Effector CD8-positive, alpha-beta T cell (primary cell): ENCODE measurements around the gene NAT8L.

Experiments
- DNase-seq: peaks from one replicate; lab custom pipeline; 2025; lab: John Stamatoyannopoulos, UW

Gene NAT8L

DNA sequence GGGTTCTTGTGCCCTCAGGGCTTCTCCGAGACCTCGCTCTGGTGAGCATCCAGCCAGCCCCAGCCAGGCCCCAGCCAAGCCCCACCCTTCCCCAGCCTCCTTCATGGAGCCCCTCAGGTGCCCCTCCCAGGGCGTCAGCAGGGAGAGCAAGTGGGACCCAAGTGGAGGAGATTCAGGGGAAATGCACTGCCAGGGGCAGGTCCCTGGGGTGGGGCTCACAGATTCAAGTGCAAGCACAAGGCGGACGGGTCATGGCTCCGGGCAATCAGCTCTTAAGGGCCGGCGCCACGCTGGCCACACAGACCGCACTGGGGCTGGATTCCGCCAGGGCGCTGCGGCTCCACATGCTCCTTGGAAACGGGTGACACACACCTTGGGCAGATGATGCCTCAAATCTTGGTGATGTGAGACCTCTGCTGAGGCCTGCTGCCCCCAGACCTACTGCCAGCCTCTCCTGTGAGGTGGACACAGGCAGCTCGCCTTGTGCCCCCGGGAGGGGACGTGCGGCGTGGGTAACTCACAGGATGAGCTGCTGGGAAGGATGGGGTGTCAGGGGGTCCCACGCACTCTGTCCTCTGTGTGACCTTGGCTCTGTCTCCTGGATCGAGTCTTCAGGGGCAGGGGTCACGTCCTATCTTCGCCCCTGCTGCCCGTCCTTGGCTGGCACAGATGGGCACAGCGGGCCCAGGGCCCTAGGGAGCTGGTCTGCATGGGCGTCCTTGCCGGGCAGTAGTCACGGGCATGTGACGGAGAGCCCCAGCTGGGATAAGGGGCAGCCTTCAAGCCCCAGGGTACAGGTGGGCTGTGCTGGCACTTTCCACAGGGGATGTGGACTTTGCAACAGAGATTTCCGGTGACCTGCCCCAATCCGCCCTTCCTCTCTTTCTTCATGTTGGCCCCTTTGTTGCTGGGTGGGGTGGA is 17.1 kb downstream of the NAT8L start:
- DNase-seq: no peak

DNA sequence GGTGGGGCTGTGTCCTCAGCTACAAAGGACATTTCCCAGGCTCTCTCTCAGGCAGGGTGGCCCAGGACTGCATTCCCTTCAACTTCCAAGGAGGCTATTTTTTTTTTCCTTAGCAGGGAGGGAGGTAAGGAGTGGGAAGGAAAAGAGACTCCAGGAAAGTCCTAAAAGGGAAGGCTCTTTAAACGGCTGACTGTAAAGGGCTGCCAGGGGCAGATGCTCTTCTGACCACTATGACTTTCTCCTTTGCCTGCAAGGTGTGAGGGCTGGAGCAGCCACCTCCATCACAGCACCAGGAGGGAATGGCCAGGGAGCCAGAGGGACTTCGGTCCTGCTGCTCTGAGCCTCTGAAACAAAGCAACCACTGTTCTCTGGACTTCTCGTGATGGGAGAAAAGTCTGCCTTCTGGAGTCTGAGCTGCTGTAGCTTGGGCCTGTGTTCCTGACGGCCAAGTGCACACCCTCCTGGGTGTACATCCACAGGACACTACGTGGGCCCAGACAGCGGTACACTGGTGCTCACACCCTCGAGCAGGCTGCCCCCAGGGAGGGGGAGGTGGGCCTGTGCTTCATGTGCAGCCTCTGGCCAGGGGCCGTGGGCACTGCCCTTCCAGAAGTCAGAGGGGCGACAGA is 17.9 kb downstream of the NAT8L start:
- no peak for DNase-seq

DNA sequence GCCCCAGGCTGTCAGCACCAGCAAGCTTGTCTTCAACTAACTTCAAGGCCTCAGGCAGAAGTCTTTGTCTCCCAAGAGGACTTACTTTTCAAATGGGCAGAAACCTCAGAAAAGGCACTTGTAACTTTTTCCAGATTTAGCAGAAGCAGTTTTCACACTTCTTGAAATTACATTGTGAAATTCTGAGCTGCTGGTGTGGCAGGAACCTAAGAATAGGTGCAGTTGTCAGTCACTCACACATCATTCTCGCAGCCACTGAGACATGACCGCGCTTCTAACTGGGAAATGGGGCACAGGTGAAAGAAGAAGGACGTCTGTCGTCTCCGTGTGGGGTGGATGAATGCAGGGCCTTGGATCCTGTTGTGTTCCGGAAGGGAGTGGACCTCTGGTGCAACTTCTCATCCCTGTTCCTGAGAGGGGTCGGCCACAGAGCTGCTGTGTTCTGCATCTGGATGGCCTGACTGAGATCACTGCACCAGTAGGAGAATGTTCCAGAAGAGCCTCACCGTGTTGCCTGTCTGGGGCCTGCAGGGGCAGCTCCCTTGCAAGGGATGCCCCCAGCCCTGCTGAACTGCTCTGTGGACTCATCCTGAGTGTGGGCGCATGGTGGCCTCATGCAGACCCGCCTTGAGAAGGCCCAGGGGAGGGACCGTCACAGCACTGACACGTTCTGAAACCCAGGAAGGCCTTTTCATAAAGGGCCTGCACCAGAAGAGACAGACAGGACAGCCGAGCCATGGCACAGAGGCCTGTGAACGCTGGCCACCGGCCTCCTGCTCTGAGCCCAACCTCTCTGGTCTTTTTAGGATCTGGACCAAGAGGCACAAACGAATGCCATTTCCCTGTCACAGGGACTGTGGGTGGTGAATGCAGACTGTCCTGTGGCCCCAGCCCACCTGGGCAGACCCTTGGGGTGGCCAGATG is 18.7 kb downstream of the NAT8L start:
- no peak for DNase-seq

DNA sequence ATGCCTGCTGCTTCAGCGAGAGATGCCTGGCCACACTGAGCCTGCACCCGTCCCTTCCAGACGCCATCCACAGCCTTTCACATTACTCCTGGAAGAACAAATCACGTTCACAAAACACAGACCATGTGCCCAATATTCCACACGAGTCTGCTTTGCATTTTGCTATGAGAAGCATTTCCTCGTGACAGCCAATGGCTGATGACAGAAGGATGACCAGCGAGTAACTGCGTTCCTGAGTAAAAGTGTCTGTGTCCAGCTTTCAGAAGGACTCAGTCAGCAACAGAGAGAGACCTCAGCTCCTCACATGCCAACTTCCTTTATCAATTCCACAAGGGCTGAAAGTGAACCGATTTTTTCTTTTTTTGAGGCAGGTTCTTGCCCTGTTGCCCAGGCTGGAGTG is 19.5 kb downstream of the NAT8L start:
- DNase-seq: no peak

DNA sequence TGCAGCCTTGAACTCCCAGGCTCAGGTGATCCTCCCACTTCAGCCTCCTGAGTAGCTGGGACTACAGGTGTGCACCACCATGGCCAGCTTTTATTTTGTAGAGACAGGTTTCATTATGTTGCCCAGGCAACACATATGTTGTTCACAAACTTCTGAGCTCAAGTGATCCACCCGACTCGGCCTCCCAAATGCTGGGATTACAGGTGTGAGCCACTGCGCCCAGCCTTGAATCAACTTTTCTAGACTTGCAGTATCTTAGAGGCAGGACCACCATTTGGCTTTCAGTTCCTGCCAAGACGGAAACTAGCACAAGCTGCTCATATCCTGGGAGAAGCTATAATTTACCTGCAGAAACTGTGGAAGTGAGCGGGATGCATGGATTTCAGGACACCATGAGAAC is 19.9 kb downstream of the NAT8L start:
- DNase-seq: no peak

DNA sequence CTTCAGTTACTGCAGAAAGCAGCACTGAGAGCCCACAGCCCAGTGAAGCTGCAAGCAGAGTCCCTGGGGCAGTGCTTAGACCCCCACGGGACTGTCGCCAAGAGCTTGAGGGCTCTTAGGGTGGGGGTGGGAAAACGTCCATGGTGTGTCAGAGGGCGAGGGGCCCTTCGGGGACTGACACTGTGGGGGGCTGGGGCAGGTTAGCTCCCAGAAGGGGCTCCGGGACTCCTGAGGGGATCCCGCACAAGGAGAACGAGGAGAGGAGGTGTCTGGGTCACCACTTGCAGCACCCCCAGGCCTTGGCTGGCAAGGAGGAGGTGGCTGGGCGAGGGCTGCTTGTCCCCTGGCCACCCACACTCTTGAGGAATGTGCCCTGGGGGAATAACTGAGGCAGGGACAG is 20.8 kb downstream of the NAT8L start:
- no peak for DNase-seq

DNA sequence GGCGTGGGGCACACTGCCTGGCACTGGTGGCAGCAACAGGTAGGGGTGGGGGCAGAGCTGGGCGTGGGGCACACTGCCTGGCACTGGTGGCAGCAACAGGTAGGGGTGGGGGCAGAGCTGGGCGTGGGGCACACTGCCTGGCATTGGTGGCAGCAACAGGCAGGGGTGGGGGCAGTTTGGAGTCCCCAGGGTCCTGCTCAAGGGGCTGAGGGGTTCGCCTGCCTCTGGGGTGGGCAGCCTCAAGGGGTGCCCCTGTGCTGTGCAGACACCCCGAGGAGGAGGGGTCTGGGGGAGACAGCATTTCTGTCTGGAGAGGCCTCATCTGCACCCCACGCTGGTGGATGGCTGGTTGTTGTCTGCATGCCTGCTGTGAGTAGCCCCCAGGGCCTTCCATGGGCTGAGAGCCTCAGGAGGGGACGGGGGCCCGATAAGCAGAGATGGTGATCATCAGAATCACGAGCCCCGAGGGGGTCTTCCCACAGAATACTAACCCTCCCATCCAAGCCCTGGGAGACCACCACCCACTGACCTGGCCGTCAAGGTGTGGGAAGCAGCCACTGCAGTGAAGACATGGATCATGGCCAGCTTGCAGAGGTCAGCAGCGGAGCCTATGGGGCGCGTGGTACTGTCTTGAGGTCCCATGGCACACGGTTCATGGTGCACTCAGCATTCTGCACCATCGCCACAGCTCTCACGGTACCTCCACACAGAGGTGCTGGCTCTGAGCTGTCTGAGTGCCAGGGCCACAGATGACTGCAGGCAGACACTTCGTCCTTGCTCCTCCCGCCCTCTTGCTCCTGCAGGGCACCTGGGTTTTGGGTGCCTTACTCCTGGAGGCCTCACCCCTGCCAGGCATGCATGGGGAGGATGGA is 21.5 kb downstream of the NAT8L start:
- no peak for DNase-seq

DNA sequence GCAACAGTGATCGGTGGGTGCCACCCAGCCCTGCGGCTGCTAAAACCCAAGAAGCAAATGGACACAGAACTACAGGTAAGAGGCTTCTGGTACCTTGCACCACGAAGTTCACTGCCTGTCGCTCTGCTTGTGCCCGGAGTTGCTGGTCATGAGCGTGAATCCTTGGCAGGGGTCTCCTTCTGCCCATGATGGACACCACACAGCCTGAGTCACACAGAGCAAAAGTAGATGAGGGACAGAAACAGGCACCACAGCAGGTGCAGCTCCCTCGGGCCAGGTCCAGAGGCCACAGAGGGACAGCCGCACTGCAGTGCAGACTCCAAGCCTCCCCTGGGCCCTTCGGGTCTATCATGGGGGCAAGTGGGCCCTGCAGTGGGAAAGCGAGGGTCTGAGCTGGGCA is 22.4 kb downstream of the NAT8L start:
- DNase-seq: no peak

DNA sequence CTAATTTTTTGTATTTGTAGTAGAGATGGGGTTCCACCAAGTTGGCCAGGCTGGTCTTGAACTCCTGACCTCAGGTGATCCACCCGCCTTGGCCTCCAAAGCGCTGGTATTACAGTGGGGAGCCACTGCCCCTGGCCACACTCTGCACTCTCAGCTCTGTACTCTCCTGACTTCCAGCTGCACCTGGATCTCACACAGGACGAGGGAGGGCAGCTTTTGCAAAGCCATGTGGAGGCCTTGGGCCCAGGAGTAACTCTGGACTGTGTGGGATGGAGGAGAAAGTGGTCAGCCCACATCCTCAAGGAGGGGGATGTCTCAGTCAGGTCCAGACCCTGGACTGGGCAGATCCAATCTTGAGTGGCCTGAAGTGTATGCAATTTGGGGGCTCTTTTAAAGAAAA is 23.0 kb downstream of the NAT8L start:
- no peak for DNase-seq

DNA sequence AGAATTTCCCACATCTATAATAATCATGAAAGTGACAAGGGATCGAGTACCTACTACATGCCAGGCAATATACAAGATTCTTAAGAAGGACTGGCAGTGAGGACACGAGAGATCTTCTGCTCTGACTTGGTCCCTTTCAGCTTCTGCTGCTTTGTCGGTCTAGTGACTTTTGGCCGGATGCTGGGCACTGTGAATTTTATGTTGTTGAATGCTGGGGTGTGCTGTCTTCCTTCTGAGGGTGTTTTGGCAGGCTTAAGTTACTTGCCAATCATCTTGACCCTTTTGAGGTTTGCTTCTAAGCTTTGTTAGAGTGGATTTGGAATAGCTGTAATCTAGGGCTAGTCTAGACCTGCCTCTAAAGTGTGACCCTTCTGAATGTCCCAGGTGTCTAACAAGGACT is 23.5 kb downstream of the NAT8L start:
- DNase-seq: no peak

DNA sequence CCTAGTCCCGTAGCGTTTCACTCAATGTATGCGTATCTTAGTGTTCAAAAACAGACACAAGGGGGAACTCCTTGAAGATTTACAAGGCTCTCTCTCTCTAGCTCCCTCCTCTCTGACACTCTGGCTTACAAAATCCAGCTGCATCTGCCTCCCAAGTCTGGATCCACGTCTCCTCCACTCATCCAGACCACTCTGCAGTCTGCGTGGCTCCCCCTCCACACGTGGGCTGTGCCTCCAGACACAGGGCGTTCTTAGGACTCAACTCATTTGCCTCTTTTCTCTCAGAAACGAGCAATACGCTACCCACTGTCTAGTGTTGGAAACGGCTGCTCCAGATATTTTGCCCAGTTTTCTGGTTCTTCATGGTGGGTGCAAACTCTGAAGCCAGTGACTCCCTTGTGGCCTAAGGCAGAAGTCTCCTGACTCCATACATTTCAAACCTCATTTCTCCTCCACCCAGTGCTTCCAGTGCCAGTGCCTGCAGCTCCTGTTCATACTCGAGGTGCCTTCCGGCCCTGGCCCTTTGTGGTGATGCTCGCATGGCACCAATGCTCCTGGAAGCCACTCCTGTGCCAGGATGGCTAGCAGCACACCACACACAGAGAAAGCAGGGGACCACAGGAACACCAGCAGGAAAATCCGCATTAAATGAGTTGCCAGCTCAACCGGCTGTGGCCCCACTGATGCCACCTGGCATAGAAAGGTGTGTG is 24.1 kb downstream of the NAT8L start:
- DNase-seq: no peak

DNA sequence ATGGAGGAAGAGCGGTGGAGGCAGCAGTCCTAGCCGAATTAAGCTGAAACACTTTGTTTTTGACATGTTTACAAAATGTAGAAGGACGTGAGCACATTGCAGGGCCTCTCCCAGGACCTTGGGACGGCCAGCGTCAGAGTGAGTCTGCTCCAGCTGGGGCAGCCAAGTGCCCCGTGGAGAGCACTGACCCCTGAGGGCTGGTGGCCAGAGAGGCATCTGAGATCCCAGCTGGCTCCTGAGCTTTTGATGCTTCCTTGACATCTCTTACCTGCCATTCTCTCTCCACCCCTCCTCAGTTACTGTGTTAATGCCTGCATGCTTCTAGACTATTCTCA is 24.7 kb downstream of the NAT8L start:
- DNase-seq: no peak

DNA sequence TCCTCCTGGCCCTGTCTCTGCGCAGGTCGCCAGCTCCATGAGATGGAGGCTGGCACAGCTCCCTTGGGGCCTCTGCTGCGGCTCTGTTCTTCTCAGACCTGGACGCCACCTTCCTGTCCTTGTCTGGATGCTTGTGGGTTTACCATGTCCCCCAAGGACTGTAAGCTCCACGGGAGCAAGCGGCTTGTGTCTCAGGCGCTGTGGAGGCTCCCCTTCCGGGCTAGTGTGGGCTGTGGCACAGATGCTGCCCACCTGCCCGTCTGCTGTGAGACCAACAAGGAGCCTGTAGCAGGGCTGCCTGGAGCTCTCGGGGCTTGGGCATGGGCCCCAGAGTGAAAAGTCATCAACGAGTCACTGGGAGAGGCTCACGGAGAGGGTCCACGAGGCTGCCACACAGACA is 25.2 kb downstream of the NAT8L start:
- no peak for DNase-seq

DNA sequence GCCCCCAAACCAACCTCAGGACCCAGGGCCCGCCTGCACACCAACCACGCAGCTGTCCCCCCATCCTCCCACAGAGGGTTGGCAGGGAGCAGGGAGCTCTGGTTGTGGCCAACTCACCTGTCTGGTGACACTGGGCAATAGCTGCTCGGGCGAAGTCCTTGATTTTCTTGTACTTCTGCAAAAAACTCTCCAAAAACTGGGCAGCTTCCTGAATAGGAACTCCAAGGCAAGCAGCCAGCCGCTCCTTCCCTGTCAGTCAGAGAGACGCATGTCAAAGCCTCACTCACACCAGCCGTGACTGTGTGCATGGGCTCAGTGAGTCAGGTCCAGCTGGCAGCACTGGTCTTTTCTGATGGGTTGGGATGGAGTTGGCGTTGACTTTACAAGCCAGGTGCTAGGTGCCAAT is 26.4 kb downstream of the NAT8L start:
- DNase-seq: no peak

DNA sequence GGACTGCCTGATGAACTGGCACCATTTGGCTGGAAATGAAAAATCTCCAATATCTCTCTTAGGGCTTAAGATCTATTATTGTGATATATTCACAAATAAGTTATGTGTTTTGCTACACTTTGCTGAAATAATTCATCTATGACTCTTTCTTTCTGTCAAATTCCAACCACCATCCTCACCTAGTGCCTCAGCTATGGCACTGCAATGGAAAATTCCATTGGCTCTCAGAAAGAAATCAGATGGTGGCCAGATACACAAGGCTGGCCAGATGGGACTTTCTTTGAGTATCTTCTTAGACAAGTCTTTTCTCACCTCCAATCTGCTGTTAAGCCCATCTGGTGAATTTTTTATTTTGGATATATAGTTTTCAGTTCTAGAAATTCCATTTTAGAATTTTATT is 28.0 kb downstream of the NAT8L start:
- DNase-seq: no peak

DNA sequence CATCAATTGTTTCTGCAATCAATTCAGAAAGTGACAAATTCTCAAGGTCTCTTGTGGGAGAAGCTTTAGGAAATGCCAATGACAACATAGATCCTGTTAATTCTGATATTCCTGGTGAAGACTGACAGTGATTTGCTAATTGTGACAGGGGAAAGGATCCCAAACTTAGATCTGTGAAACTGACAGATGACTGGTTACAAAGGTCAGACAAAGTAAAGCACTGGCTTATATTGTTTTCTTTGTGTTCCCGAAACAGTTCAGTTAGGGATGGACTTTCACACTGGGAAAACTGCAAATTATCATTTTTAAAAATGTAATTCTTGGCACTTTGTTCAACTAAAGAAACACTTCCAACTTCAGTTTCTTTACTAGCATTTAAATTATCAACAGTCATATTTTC is 30.1 kb downstream of the NAT8L start:
- DNase-seq: no peak

DNA sequence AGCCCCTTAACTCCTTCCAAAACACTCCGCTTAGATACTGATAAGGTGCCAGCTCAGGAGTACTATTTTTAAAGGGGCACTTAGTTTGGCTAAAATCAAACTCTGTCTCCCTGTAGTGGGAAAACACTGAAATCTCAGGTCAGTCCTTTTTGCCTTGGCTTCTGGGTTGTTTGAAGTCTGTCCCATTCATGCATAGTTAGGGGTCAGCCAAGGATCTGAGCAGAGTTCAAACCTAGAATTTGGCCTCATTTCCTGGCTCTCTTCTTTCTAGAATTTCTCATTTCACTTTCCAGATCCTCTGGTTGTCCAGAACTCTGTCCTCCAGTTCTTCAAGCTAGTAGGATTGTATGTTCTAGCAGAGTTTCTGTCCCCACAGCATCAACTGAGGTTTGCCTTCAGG is 31.5 kb downstream of the NAT8L start:
- DNase-seq: no peak

DNA sequence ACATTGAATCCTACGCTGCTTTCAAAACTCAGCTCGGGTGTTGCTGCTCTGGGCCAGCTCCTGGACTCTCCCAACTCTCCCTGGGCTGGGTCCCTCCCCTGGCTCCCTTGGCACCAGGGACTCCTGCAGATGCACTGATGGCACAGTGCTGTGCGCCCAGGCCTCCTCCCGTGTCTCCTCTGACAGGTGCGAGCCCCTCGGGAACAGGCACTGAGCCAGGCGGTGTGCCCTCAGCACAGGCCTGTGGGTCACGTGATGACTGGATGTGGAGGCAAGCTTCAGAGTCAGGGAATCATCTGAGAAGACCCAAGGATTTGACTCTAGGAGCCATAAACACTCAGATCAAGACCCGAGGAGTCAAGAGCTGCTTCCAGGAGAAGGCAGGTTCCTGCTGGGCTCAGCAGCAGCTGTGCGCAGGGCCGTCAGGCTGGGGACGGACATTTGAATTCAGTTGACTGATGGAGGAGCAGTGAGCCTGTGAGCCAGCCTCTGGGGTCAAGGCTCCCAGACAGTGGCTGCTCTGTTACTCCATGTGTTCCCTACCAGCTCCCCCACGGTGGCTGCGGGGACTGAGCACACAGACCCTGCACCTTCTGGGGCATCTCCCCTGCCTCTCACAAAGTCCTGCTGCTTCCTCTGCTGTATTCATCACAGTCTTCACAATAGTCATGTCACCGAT is 33.0 kb downstream of the NAT8L start:
- no peak for DNase-seq

DNA sequence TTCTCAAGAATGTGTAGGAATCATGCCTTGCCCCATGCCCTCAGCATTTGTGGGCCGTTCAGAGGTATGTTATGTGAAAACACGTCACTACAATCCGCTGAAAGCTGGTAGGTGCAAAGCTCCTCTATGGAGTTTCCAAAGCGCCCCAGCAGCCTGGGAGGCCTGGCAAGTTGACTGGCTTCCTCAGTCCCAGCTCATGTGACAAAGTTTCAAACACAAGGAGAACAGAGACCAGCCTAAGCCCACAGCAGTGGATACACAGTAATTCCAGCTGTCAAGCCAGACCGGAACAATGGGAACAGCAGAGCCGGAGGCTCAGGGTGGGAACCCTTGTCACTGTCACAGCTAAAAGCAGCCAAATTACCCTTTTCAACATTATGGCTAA is 33.5 kb downstream of the NAT8L start:
- no peak for DNase-seq

DNA sequence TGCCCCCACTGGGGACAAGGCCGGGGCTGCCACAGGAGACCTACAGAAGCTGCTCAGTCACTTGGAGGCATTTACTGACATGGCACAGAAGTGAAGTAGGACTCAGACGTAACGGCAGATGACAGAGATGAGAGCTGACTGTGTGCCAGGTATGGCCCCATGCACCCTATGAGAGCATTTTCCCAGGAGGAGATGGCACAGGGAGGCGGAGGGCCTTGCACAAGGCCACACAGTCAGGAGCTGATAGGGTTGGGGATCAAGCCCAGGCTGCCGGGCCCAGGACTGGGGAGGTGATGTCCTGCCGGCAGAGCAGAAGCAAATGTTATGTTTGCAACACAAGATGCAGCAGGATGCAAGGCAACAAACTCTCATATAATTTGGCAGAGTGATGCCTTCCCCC is 34.1 kb downstream of the NAT8L start:
- DNase-seq: no peak

DNA sequence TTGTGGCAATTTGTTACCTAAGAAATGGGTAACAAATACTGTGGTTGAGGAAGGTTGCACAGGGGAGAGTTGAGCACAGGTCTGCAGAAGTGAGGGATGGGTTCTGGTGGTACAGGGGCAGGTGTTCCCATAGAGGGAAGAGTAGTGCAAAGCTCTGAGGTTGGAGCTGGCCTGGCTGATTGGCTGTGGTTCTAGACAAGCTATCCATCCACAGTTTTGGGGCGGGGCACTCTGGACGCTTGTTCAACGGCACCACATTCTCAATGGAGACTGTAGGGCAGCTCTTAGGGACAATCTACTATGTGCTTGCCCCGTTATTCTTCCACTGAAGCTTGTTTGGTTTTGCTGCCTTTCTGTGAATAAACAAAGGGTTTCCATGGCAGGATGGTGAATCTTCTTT is 35.4 kb downstream of the NAT8L start:
- no peak for DNase-seq
